Measurements from ENCODE around the gene BBS4. TPM values are rescaled to one million over a fixed set of nuclear protein-coding genes. Genes with fewer than 3 reads are reported as not detected.
"Not testable (repeated sequence)": the region's sequence is repeated elsewhere in the genome, so short reads cannot be mapped to it uniquely, and the experiment has no call there.

The BBS4 gene
- total and polyA plus RNA-seq, 2 experiments from 2014 or later: 15.7 to 20.9 TPM

DNA sequence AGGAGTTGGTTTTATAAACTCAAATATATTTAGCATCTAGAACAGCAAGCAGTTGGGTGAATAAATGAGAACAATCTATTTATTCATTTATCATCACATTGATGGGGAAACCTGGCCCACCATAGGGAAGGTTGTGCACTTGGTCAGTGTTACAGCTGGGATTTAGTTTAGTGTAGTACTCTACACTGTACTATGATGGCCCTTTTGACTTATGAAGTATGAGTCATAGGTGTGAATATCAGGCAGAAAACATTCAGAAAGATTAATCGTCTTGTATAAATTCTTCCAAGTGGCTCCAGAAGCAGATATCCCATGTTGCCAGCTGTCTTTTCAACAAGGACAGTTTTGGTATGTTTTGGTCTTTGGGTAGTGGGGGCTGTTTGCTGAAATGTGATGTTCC lies 38.0 kb downstream of the BBS4 start:
- H3K79me2 ChIP-seq (ENCODE audit: insufficient read depth): no peaks in the 10 kb centered on the region
- no peak overlapping the region for H3K4me3 ChIP-seq
- no peaks in the 10 kb centered on the region for H3F3A ChIP-seq (ENCODE audit: insufficient read depth)
- TF ChIP-seq EZH2phosphoT487 (IDR thresholded peaks at IDR 0.05; ENCODE audit: insufficient read depth, low read depth): no peak
- TF ChIP-seq EZH2 (IDR thresholded peaks at IDR 0.05; ENCODE audit: insufficient read depth, poor library complexity, severe bottlenecking): no peak
- H3K9me3 ChIP-seq (ENCODE audit: low read depth): no peaks in the 10 kb centered on the region
- H3K27me3 ChIP-seq (replicated peaks; ENCODE audit: insufficient read depth): no peaks in the 10 kb centered on the region
- no peak overlapping the region for H3K27ac ChIP-seq
- 67 to 86% methylated on average over 1 of the region's 1 CpG for WGBS, 2 experiments (ENCODE audit: low coverage in 1 of 2, low lambda C conversion rate in 2 of 2, missing lambda C conversion rate in 2 of 2)
- H3K4me2 ChIP-seq (ENCODE audit: unreplicated experiment): no peak overlapping the region
- no peaks in the 10 kb centered on the region for H3K9me2 ChIP-seq (ENCODE audit: insufficient read depth)
- no peak overlapping the region for H2AFZ ChIP-seq
- no peaks in the 10 kb centered on the region for H4K20me1 ChIP-seq (ENCODE audit: insufficient read depth)
- H3K4me1 ChIP-seq (ENCODE audit: insufficient read depth): 0 out of 2 replicates have a peak, but pooled peaks cover 2% of the 10 kb centered on the region
- H3K36me3 ChIP-seq (ENCODE audit: low read depth): no peaks in the 10 kb centered on the region
- DNase-seq: peak; percentile 10
- in situ Hi-C loops (cut with MboI): no loop called here
- no peak overlapping the region for H3K9ac ChIP-seq

DNA sequence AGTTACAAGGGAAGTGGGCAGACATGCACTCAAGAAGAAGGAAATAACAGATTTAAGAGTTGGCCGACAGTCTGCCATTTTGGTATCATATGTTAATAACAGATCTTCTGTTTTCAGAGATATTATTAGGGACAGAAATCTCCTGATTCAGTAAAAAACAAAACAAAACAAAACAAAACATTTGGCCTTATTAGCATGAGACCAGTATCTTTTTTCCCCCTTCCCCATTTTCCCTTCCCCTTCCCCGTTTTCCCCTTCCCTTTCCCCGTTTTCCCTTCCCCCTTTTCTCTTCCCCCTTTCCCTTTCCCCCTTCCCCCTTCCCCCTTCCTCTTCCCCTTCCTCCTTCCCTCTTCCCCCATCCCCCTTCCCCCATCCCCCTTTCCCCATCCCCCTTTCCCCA lies 39.4 kb downstream of the BBS4 start:
- Histone ChIP-seq H3K27ac (no peak overlapping the region), H3K9me2 (ENCODE audit: insufficient read depth) (no peaks in the 10 kb centered on the region), H2AFZ (no peak overlapping the region), H3K9me3 (ENCODE audit: low read depth) (no peaks in the 10 kb centered on the region), H3K4me3 (no peak overlapping the region), H3K4me1 (ENCODE audit: insufficient read depth) (0 out of 2 replicates have a peak, but pooled peaks cover 2% of the 10 kb centered on the region), H3K27me3 (replicated peaks; ENCODE audit: insufficient read depth) (no peaks in the 10 kb centered on the region), H3K9ac (no peak overlapping the region), H3F3A (ENCODE audit: insufficient read depth) (no peaks in the 10 kb centered on the region), H4K20me1 (ENCODE audit: insufficient read depth) (no peaks in the 10 kb centered on the region), H3K36me3 (ENCODE audit: low read depth) (no peaks in the 10 kb centered on the region), H3K4me2 (ENCODE audit: unreplicated experiment) (no peak overlapping the region), H3K79me2 (ENCODE audit: insufficient read depth) (no peaks in the 10 kb centered on the region)
- WGBS, 2 experiments (ENCODE audit: low coverage in 1 of 2, low lambda C conversion rate in 2 of 2, missing lambda C conversion rate in 2 of 2): 95% methylated on average over 1 to 3 of the region's 3 CpGs
- TF ChIP-seq EZH2phosphoT487 (IDR thresholded peaks at IDR 0.05; ENCODE audit: insufficient read depth, low read depth) (no peak), EZH2 (IDR thresholded peaks at IDR 0.05; ENCODE audit: insufficient read depth, poor library complexity, severe bottlenecking) (no peak)
- in situ Hi-C loops (cut with MboI): no loop called here
- no peak for DNase-seq

DNA sequence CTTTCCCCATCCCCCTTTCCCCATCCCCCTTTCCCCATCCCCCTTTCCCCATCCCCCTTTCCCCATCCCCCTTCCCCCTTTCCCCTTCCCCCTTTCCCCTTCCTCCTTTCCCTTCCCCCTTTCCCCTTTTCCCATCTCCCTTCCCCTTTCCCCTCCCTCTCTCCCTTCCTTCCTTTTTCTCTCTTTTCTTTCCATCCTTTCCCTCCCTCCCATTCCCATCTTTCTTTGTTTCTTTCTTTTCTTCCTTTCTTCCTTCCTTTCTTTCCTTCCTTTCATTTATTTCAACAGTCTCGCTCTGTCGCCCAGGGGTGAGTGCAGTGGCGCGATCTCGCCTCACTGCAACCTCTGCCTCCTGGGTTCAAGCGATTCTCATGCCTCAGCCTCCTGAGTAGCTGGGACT lies 39.8 kb downstream of the BBS4 start:
- H4K20me1 ChIP-seq (ENCODE audit: insufficient read depth); H3K9me2 ChIP-seq (ENCODE audit: insufficient read depth); H3K36me3 ChIP-seq (ENCODE audit: low read depth); H3K27ac ChIP-seq; H3K79me2 ChIP-seq (ENCODE audit: insufficient read depth); in situ Hi-C loops (cut with MboI); H3K27me3 ChIP-seq (replicated peaks; ENCODE audit: insufficient read depth); H3K9me3 ChIP-seq (ENCODE audit: low read depth); H3K4me3 ChIP-seq; H2AFZ ChIP-seq; H3F3A ChIP-seq (ENCODE audit: insufficient read depth); H3K9ac ChIP-seq; H3K4me1 ChIP-seq (ENCODE audit: insufficient read depth); H3K4me2 ChIP-seq (ENCODE audit: unreplicated experiment); DNase-seq: not testable (repeated sequence)
- WGBS, 2 experiments (ENCODE audit: low coverage in 1 of 2, low lambda C conversion rate in 2 of 2, missing lambda C conversion rate in 2 of 2): 95 to 98% methylated on average over 6 of the region's 6 CpGs

DNA sequence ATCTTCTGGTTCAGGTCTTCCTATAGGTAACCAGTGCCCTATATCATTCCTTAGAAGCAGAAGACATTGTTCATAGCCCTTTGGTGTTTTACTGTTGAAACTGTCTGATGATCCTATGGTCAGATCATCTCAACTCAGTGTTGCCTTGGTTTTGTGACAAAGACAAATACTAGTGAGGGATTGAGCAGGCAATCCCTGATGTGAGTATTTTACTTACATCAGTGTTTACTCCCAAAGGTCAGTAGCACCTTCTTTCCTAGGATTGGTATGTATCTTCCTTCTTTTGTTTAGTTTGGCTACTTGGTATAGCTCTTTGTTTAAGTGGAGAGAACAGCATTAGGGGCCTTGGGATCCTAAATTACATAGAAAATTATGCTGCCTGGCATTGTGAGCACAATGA lies 41.1 kb downstream of the BBS4 start:
- H3K9ac ChIP-seq: no peak overlapping the region
- no peak for DNase-seq
- no peaks in the 10 kb centered on the region for H4K20me1 ChIP-seq (ENCODE audit: insufficient read depth)
- H3K36me3 ChIP-seq (ENCODE audit: low read depth): peaks cover 8% of the 10 kb centered on the region; the same call in 1 of the 2 replicates
- H3K9me3 ChIP-seq (ENCODE audit: low read depth): no peaks in the 10 kb centered on the region
- no peak overlapping the region for H3K27ac ChIP-seq
- no peak overlapping the region for H2AFZ ChIP-seq
- no peaks in the 10 kb centered on the region for H3K27me3 ChIP-seq (replicated peaks; ENCODE audit: insufficient read depth)
- TF ChIP-seq EZH2phosphoT487 (IDR thresholded peaks at IDR 0.05; ENCODE audit: insufficient read depth, low read depth) (no peak), EZH2 (IDR thresholded peaks at IDR 0.05; ENCODE audit: insufficient read depth, poor library complexity, severe bottlenecking) (no peak)
- no peak overlapping the region for H3K4me3 ChIP-seq
- no peaks in the 10 kb centered on the region for H3F3A ChIP-seq (ENCODE audit: insufficient read depth)
- in situ Hi-C loops (cut with MboI): no loop called here
- 0 out of 2 replicates have a peak, but pooled peaks cover 2% of the 10 kb centered on the region for H3K4me1 ChIP-seq (ENCODE audit: insufficient read depth)
- no peaks in the 10 kb centered on the region for H3K9me2 ChIP-seq (ENCODE audit: insufficient read depth)
- no peaks in the 10 kb centered on the region for H3K79me2 ChIP-seq (ENCODE audit: insufficient read depth)
- H3K4me2 ChIP-seq (ENCODE audit: unreplicated experiment): no peak overlapping the region

DNA sequence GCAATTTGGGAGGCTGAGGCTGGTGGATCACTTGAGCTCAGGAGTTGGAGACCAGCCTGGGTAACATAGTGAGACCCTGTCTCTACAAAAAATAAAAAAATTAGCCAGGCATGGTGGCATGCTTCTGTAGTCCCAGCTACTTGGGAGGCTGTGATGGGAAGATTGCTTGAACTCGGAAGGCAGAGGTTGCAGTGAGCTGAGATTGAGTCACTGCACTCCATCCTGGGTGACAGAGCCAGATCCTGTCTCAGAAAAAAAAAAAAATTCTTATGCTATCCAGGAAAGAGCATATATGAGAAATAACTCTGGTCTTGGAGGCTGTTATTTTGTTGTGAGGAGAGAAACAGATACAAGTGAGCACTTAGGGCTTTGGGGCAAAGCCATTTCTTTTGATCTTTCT lies 42.2 kb downstream of the BBS4 start:
- H3K9ac ChIP-seq; H4K20me1 ChIP-seq (ENCODE audit: insufficient read depth); H3K79me2 ChIP-seq (ENCODE audit: insufficient read depth); H3K27ac ChIP-seq; H3K9me3 ChIP-seq (ENCODE audit: low read depth); in situ Hi-C loops (cut with MboI); H3K4me2 ChIP-seq (ENCODE audit: unreplicated experiment); H2AFZ ChIP-seq; H3F3A ChIP-seq (ENCODE audit: insufficient read depth); H3K4me3 ChIP-seq; H3K9me2 ChIP-seq (ENCODE audit: insufficient read depth); H3K4me1 ChIP-seq (ENCODE audit: insufficient read depth); H3K27me3 ChIP-seq (replicated peaks; ENCODE audit: insufficient read depth): not testable (repeated sequence)
- peaks cover 12% of the 10 kb centered on the region; the same call in 1 of the 2 replicates for H3K36me3 ChIP-seq (ENCODE audit: low read depth)
- peak; percentile 30 for DNase-seq
- 50 to 67% methylated on average over 1 of the region's 1 CpG for WGBS, 2 experiments (ENCODE audit: low coverage in 1 of 2, low lambda C conversion rate in 2 of 2, missing lambda C conversion rate in 2 of 2)
